Stimulated activated CD4-positive, alpha-beta T cell treated with anti-CD3 and anti-CD28 coated beads, TNF-alpha, amount 100 ng/mL, for 48 hours (primary cell): Measurements from ENCODE around the gene TFRC.
"Not testable (repeated sequence)": the region's sequence is repeated elsewhere in the genome, so short reads cannot be mapped to it uniquely, and the experiment has no call there.

ENCODE experiments used
- DNase-seq, 3 donors: peaks; one replicate each; pipeline ENCODE4 v3.0.0-alpha.2; 2020; ENCODE audit warnings: low read depth in 3 of 3

TFRC gene

GRCh38 chr3:196005338-196005737, 76.6 kb downstream of the TFRC start:
- DNase-seq = not testable (repeated sequence)

- not testable (repeated sequence) for DNase-seq
Measured at GRCh38 chr3:196004359-196005052, 77.4 kb downstream of the TFRC start.

GRCh38 chr3:196003611-196004010, 78.3 kb downstream of the TFRC start:
- no peak for DNase-seq

GRCh38 chr3:196002721-196003120, 79.2 kb downstream of the TFRC start:
- not testable (repeated sequence) for DNase-seq

DNA sequence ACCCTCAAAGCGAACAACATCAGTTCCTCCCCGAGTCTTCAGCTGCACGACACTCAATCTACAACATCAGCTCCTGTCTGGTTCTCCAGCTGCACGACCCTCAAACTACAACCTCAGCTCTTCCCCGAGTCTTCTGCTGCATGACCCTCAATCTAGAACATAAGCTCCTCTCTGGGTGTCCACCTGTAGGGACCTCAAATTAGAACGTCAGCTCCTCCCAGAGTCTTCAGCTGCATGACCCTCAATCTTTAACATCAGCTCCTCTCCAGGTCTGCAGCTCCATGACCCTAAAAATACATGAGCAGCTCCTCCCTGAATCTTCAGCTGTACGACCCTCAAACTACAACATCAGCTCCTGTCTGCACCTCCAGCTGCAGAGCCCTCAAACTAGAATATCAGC, 80.7 kb downstream of the TFRC start:
- DNase-seq = not testable (repeated sequence)

DNA sequence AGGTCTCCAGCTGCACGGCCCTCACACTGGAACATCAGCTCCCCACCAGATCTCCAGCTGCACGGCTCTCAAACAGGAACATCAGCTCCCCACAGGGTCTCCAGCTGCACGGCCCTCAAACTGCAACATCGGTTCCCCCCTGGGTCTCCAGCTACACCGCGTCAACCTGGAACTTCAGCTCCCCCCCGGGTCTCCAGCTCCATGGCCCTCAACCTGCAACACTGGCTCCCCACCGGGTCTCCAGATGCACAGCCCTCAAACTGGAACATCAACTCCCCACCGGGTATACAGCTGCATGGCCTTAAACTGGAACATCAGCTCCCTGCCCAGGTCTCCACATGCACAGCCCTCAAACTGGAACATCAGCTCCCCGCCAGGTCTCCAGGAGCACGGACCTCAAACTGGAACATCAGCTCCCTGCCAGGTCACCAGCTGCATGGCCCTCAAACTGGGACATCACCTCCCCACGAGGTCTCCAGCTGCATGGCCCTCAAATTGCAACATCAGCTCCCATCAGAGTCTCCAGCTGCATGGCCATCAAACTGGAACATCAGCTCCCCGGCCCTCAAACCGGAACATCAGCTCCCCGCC, 81.4 kb downstream of the TFRC start:
- not testable (repeated sequence) for DNase-seq

DNA sequence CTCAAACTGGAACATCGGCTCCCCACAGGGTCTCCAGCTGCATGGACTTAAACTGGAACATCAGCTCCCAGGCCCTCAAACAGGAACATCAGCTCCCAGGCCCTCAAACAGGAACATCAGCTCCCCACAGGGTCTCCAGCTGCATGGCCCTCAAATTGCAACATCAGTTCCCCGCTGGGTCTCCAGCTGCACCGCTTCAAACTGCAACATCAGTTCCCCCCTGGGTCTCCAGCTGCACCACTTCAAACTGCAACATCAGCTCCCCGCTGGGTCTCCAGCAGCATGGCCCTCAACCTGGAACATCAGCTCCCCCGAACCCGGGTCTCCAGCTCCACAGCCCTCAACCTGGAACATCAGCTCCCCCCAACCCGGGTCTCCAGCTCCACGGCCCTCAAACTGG, 82.0 kb downstream of the TFRC start:
- no peak for DNase-seq
